H1 (cell line): Measurements from ENCODE around the gene FAM219A. TPM values are rescaled to one million over a fixed set of nuclear protein-coding genes. Genes with fewer than 3 reads are reported as not detected.

ENCODE experiments used
- NRF1 ChIP-seq: IDR thresholded peaks from 2 replicates; pipeline ENCODE4 v1.6.1; 2011; ENCODE audit warnings: mild to moderate bottlenecking, low read depth, low read length, improper control_type of control experiment
- POLR2A ChIP-seq, 2 experiments: IDR thresholded peaks; 1 replicate in 1 of 2; 2 replicates in 1 of 2; pipeline ENCODE4 v1.6.1; 2011; ENCODE audit warnings: low read depth in 2 of 2, low read length in 2 of 2, mild to moderate bottlenecking in 2 of 2; ENCODE audit errors: control extremely low read depth in 1 of 2
- POLR2AphosphoS5 ChIP-seq: IDR thresholded peaks from 2 replicates; pipeline ENCODE4 v1.6.1; 2011; ENCODE audit warnings: low read depth, low read length
- RNF2 ChIP-seq: fragments of 200-900, 300-1000 bp; sonication (generic); IDR thresholded peaks from 2 replicates; pipeline ENCODE4 v1.7.1; 2016; ENCODE audit warnings: borderline replicate concordance, low read depth, mild to moderate bottlenecking, antibody characterized with exemption, low read length; ENCODE audit not compliant: poor library complexity, severe bottlenecking; ENCODE audit errors: missing control alignments
- RXRA ChIP-seq: IDR thresholded peaks from 2 replicates; pipeline ENCODE4 v1.6.1; 2011; ENCODE audit warnings: low read depth, mild to moderate bottlenecking, low read length, moderate library complexity; ENCODE audit not compliant: insufficient read depth
- SP2 ChIP-seq: IDR thresholded peaks from 2 replicates; pipeline ENCODE4 v1.6.1; 2012; ENCODE audit warnings: mild to moderate bottlenecking, low read length, inconsistent platforms
- SP4 ChIP-seq: IDR thresholded peaks from 2 replicates; pipeline ENCODE4 v1.6.1; 2012; ENCODE audit warnings: low read length, inconsistent platforms
- TAF7 ChIP-seq: optimal IDR thresholded peaks from 2 replicates; pipeline ENCODE3; 2011; ENCODE audit warnings: low read depth, mild to moderate bottlenecking, inconsistent platforms, low read length, moderate library complexity, borderline replicate concordance
- TBP ChIP-seq: IDR thresholded peaks from 2 replicates; pipeline ENCODE4 v1.6.1; 2011; ENCODE audit warnings: low read depth, low read length, improper control_type of control experiment
- polyA plus RNA-seq, 7 experiments: library from polyadenylated mRNA; depleted of rRNA in 3 of 7; stranded (reverse) in 5 of 7; unstranded in 2 of 7; fragments of >200 nt in 5 of 7; fragments of 200-250 nt in 2 of 7; gene quantifications; 1 replicate in 5 of 7; 2 replicates in 1 of 7; 4 replicates in 1 of 7; pipeline versions ENCODE4 v1.2.1 to v1.2.3, GENCODE V29; 2011 to 2013; ENCODE audit warnings: missing spikeins in 2 of 7, mixed read lengths in 2 of 7
- total RNA-seq: library from RNA; stranded (reverse); fragmentation: NEBNext Ultra II Directional; extraction: Animal tissue kit (Norgen Biotek cat#: 25700); gene quantifications from 2 replicates; pipeline ENCODE4 v1.2.1, GENCODE V29; 2021
- TF ChIP-seq, protein P1 (sequence below): fragments of 300-600 bp; sonication (generic); IDR thresholded peaks from 2 replicates; pipeline ENCODE4 v1.7.1; 2012; ENCODE audit warnings: low read length, moderate library complexity, mild to moderate bottlenecking, inconsistent platforms; ENCODE audit not compliant: insufficient replicate concordance

FAM219A gene
- total and polyA plus RNA-seq, 2 of the 8 experiments (the other 6 are each of a cell fraction or from before 2014, with no cell fraction given) = 7.7 to 10.4 TPM

DNA sequence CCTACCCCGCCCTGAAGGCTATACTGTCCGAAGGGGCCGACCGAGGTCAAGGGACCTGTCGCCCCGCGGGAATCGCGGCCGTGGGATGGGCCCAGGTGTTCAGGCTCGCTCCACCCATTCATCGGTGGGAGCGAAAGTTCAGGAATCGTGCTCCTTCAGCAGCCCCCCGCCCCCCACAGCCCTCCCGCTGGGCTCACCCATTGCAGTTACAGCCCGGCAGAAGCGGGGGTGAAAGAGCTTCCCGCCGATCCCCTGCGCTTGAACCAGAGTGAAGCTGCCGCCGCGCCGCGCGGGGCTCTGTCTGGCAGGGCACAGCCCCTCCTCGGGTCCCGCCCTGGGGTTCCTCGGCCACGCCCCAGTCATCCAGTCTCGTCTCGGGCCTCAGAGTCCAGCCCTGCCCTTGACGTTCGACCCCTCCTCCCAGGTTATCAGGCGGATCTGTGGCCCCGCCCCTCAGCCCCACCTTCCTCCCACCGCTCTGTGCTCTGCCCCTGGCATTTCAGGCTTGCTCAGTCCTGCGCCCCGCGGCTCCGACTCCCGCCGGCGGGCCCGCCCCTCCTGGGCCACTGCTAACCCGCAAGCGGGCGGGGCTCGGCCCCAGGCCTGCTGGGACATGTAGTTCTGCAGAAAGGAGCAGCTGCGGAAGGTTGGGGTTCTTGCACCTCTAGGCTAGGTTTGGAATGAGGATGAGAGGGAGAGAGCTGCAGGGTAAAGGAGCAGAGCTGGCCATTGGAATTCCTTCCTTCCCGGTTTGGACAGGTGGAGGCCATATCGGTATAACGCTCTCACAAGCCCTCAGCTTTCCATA is 81.6 kb downstream of the FAM219A start, which contains the start of gene MYORG (continued):
- TF ChIP-seq, protein P1, sequence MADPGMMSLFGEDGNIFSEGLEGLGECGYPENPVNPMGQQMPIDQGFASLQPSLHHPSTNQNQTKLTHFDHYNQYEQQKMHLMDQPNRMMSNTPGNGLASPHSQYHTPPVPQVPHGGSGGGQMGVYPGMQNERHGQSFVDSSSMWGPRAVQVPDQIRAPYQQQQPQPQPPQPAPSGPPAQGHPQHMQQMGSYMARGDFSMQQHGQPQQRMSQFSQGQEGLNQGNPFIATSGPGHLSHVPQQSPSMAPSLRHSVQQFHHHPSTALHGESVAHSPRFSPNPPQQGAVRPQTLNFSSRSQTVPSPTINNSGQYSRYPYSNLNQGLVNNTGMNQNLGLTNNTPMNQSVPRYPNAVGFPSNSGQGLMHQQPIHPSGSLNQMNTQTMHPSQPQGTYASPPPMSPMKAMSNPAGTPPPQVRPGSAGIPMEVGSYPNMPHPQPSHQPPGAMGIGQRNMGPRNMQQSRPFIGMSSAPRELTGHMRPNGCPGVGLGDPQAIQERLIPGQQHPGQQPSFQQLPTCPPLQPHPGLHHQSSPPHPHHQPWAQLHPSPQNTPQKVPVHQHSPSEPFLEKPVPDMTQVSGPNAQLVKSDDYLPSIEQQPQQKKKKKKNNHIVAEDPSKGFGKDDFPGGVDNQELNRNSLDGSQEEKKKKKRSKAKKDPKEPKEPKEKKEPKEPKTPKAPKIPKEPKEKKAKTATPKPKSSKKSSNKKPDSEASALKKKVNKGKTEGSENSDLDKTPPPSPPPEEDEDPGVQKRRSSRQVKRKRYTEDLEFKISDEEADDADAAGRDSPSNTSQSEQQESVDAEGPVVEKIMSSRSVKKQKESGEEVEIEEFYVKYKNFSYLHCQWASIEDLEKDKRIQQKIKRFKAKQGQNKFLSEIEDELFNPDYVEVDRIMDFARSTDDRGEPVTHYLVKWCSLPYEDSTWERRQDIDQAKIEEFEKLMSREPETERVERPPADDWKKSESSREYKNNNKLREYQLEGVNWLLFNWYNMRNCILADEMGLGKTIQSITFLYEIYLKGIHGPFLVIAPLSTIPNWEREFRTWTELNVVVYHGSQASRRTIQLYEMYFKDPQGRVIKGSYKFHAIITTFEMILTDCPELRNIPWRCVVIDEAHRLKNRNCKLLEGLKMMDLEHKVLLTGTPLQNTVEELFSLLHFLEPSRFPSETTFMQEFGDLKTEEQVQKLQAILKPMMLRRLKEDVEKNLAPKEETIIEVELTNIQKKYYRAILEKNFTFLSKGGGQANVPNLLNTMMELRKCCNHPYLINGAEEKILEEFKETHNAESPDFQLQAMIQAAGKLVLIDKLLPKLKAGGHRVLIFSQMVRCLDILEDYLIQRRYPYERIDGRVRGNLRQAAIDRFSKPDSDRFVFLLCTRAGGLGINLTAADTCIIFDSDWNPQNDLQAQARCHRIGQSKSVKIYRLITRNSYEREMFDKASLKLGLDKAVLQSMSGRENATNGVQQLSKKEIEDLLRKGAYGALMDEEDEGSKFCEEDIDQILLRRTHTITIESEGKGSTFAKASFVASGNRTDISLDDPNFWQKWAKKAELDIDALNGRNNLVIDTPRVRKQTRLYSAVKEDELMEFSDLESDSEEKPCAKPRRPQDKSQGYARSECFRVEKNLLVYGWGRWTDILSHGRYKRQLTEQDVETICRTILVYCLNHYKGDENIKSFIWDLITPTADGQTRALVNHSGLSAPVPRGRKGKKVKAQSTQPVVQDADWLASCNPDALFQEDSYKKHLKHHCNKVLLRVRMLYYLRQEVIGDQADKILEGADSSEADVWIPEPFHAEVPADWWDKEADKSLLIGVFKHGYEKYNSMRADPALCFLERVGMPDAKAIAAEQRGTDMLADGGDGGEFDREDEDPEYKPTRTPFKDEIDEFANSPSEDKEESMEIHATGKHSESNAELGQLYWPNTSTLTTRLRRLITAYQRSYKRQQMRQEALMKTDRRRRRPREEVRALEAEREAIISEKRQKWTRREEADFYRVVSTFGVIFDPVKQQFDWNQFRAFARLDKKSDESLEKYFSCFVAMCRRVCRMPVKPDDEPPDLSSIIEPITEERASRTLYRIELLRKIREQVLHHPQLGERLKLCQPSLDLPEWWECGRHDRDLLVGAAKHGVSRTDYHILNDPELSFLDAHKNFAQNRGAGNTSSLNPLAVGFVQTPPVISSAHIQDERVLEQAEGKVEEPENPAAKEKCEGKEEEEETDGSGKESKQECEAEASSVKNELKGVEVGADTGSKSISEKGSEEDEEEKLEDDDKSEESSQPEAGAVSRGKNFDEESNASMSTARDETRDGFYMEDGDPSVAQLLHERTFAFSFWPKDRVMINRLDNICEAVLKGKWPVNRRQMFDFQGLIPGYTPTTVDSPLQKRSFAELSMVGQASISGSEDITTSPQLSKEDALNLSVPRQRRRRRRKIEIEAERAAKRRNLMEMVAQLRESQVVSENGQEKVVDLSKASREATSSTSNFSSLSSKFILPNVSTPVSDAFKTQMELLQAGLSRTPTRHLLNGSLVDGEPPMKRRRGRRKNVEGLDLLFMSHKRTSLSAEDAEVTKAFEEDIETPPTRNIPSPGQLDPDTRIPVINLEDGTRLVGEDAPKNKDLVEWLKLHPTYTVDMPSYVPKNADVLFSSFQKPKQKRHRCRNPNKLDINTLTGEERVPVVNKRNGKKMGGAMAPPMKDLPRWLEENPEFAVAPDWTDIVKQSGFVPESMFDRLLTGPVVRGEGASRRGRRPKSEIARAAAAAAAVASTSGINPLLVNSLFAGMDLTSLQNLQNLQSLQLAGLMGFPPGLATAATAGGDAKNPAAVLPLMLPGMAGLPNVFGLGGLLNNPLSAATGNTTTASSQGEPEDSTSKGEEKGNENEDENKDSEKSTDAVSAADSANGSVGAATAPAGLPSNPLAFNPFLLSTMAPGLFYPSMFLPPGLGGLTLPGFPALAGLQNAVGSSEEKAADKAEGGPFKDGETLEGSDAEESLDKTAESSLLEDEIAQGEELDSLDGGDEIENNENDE = no peak
- TF ChIP-seq SP2 = no peak
- peak; percentile 89 for TF ChIP-seq SP4
- no peak for TF ChIP-seq NRF1
- no peak for TF ChIP-seq POLR2AphosphoS5
- TF ChIP-seq RNF2 = no peak
- no peak for TF ChIP-seq TAF7
- TF ChIP-seq POLR2A (IDR thresholded peaks at IDR 0.05; ENCODE audit: control extremely low read depth in 1 of 2, low read depth in 2 of 2, low read length in 2 of 2) = no peak; a peak in 1 of 3 replicates
- no peak for TF ChIP-seq RXRA
- TF ChIP-seq TBP = no peak
